Lung (tissue), 12 donors: ENCODE results near the gene CCDC148. TPM values are rescaled to one million over a fixed set of nuclear protein-coding genes. Genes with fewer than 3 reads are reported as not detected.

Source experiments
- ATAC-seq: fragments of 200-7000 bp; cut with Tn5 transposase; one replicate; pipeline ENCODE4 v1.9.1; 2020; ENCODE audit warnings: moderate number of reproducible peaks; ENCODE audit not compliant: insufficient read depth, low FRiP score
- DNase-seq, 3 donors: peaks; one replicate each; pipeline ENCODE4 v3.0.0-alpha.2; 2013 to 2017
- H3K27ac ChIP-seq, 2 donors: one replicate each; pipeline ENCODE4 v1.5.1; 2013; ENCODE audit warnings: mild to moderate bottlenecking in 2 of 2, moderate library complexity in 2 of 2, control low read depth in 1 of 2, inconsistent platforms in 1 of 2, low read depth in 1 of 2, low read length in 1 of 2
- H3K27me3 ChIP-seq, 3 donors: one replicate each; pipeline ENCODE4 v1.5.1; 2013; ENCODE audit warnings: low read length in 2 of 3; ENCODE audit not compliant: control insufficient read depth in 3 of 3, insufficient read depth in 3 of 3
- H3K36me3 ChIP-seq, 4 donors: one replicate each; pipeline ENCODE4 v1.5.1; 2013; ENCODE audit warnings: low read length in 4 of 4, mild to moderate bottlenecking in 1 of 4, moderate library complexity in 1 of 4; ENCODE audit not compliant: control insufficient read depth in 4 of 4, insufficient read depth in 4 of 4
- H3K4me1 ChIP-seq, 5 donors: one replicate each; pipeline ENCODE4 v1.5.1; 2013; ENCODE audit warnings: low read length in 5 of 5, mild to moderate bottlenecking in 2 of 5, moderate library complexity in 1 of 5; ENCODE audit not compliant: control insufficient read depth in 5 of 5, insufficient read depth in 5 of 5
- H3K4me3 ChIP-seq: one replicate; pipeline ENCODE4 v1.5.1; 2013; ENCODE audit warnings: mild to moderate bottlenecking, control low read depth, moderate library complexity
- H3K9ac ChIP-seq, 2 donors: one replicate each; pipeline ENCODE4 v1.5.1; 2013; ENCODE audit warnings: low read length in 2 of 2, control low read depth in 1 of 2; ENCODE audit not compliant: insufficient read depth in 1 of 2
- H3K9me3 ChIP-seq, 4 donors: one replicate each; pipeline ENCODE4 v1.5.1; 2013; ENCODE audit warnings: low read length in 3 of 4, mild to moderate bottlenecking in 1 of 4, moderate library complexity in 1 of 4; ENCODE audit not compliant: control insufficient read depth in 4 of 4, insufficient read depth in 3 of 4
- WGBS, 2 donors: extraction: QIAGEN DNeasy Blood & Tissue Kit; methylation state at CpG; one replicate each; pipeline ENCODE4 v1.1.7; 2013; 5-methylcytosine and 5-hydroxymethylcytosine counted together
- polyA plus RNA-seq, 2 donors: library from polyadenylated mRNA; stranded (reverse); fragments of 200-250 nt; gene quantifications; one replicate each; pipeline ENCODE4 v1.2.1, GENCODE V29; 2013
- total RNA-seq, 2 donors: library from RNA; depleted of rRNA in 1 of 2; stranded (reverse); fragments of >200 nt in 1 of 2; gene quantifications; one replicate each; pipeline ENCODE4 v1.2.1, GENCODE V29; 2014 to 2021
- TF ChIP-seq, protein P1 (sequence below): IDR thresholded peaks from 2 replicates; pipeline ENCODE4 v1.5.1; 2012; ENCODE audit warnings: mild to moderate bottlenecking; ENCODE audit errors: control extremely low read depth, extremely low read depth
- donor health status: control.
- donor health status: control.
- donor health status: Bipolar disorder and iron deficiency.
- donor health status: healthy.
- donor health status: DM: yes; HTN: yes; CAD: no.

CCDC148 gene
- total and polyA plus RNA-seq, 4 donors: 0.61 to 8.6 (median 2.5) TPM

DNA sequence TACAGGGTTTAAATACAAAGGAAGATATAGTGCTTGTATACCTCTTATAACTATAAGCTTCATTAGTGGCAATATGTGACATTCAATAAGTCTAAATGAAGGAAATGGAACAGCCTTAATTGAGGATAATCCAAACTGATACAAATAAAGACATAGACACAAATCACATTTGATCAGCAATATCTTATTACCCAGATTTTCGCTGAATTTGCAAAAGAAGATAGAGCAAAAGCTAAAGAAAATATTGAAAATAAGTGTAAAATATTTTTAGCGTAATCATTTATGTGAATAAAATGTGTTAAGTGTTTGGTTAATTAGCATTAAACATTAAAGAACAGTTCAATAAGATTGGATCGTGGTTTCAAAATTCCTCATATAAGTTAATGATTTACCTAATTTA is 51.2 kb downstream of the CCDC148 start:
- Histone ChIP-seq H3K27ac (no peak overlapping the region), H3K4me3 (no peak overlapping the region), H3K9ac (no peak overlapping the region), H3K4me1 (peaks cover 0 to 4% (median 0%) of the 10 kb centered on the region in 5 donors), H3K9me3 (peaks cover 0 to 4% (median 1%) of the 10 kb centered on the region in 4 donors), H3K27me3 (no peaks in the 10 kb centered on the region), H3K36me3 (no peaks in the 10 kb centered on the region)
- WGBS, 2 donors: 97 to 98% methylated on average over 3 of the region's 3 CpGs
- DNase-seq (no peak), ATAC-seq (no peak)
- TF ChIP-seq, protein P1, sequence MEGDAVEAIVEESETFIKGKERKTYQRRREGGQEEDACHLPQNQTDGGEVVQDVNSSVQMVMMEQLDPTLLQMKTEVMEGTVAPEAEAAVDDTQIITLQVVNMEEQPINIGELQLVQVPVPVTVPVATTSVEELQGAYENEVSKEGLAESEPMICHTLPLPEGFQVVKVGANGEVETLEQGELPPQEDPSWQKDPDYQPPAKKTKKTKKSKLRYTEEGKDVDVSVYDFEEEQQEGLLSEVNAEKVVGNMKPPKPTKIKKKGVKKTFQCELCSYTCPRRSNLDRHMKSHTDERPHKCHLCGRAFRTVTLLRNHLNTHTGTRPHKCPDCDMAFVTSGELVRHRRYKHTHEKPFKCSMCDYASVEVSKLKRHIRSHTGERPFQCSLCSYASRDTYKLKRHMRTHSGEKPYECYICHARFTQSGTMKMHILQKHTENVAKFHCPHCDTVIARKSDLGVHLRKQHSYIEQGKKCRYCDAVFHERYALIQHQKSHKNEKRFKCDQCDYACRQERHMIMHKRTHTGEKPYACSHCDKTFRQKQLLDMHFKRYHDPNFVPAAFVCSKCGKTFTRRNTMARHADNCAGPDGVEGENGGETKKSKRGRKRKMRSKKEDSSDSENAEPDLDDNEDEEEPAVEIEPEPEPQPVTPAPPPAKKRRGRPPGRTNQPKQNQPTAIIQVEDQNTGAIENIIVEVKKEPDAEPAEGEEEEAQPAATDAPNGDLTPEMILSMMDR: no peak

DNA sequence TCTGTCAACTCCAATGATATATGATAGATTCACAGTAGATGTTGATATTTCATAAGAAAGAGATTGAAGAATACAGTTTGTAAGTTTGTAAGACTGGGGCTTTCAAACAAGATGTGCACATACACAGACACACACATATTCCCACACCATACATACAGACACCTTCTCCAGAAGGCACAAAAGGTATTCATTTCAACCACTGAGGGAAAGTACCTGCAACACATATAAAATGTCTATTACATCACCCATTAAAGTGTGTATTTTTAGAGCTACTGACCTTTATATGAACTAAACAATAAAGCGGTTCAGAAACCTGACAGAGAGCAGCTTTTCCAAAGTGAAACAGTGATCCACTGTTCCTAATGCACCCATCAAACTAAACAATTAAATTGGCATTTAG is 53.3 kb downstream of the CCDC148 start:
- ATAC-seq (no peak), DNase-seq (peak in 2 of 3 donors; percentile 11 to 30)
- H3K36me3 ChIP-seq: no peaks in the 10 kb centered on the region
- H3K9me3 ChIP-seq: peaks cover 0 to 3% (median 0%) of the 10 kb centered on the region in 4 donors
- H3K27ac ChIP-seq: no peak overlapping the region
- H3K4me3 ChIP-seq: no peak overlapping the region
- TF ChIP-seq, protein P1: no peak
- H3K27me3 ChIP-seq: no peaks in the 10 kb centered on the region
- WGBS, 2 donors: 47 to 71% methylated on average over 1 of the region's 1 CpG
- no peak overlapping the region for H3K9ac ChIP-seq
- peaks cover 0 to 4% (median 0%) of the 10 kb centered on the region in 5 donors for H3K4me1 ChIP-seq

DNA sequence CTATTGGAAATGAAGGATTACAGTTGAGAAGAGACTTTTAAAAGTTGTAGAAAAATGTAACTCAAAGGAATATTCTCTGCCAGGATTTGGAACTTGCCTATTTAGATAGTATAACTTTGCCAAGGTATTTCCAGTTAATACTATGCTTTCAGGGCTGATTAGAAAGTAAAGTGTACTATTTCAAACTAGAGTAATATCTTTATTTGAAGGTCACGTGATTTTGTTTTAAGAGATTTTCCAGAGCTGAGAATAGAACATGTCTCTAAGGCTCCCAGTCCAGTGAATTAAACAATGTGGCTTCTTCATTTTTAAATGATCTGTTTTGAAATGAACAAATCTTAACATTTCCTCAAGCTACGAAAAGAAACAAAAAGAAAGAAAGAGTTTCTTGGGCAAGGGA is 53.9 kb downstream of the CCDC148 start:
- no peaks in the 10 kb centered on the region for H3K27me3 ChIP-seq
- ATAC-seq (no peak), DNase-seq (no peak)
- no peaks in the 10 kb centered on the region for H3K36me3 ChIP-seq
- peaks cover 0 to 4% (median 0%) of the 10 kb centered on the region in 5 donors for H3K4me1 ChIP-seq
- TF ChIP-seq, protein P1: no peak
- no peak overlapping the region for H3K4me3 ChIP-seq
- peaks cover 0 to 3% (median 0%) of the 10 kb centered on the region in 4 donors for H3K9me3 ChIP-seq
- no peak overlapping the region for H3K9ac ChIP-seq
- no peak overlapping the region for H3K27ac ChIP-seq
- 54 to 68% methylated on average over 2 of the region's 2 CpGs for WGBS, 2 donors

DNA sequence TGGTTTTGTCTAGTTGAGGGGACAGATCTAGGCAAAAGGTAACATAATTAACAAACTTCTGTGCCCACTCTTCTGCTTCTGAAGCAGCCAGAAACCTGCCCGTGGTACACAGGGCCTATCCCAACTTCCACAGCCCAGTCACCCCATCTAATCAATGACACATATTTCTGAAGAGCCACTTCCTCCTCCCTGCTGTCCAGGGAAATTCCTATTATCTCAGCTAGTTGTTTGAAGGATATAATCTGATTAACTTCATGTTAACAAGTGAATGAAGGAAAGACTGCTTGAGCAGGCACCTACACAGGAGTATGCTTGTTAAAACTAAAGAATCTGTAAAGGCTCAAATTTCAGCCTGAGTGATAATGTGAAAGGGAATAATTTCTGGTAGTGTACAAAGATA is 61.4 kb downstream of the CCDC148 start:
- TF ChIP-seq, protein P1: no peak
- Histone ChIP-seq H3K4me1 (peaks cover 0 to 2% (median 0%) of the 10 kb centered on the region in 5 donors), H3K27me3 (no peaks in the 10 kb centered on the region), H3K4me3 (no peak overlapping the region), H3K36me3 (no peaks in the 10 kb centered on the region), H3K9me3 (peaks cover 0 to 3% (median 0%) of the 10 kb centered on the region in 4 donors), H3K27ac (no peak overlapping the region), H3K9ac (no peak overlapping the region)
- WGBS, 2 donors: 43 to 62% methylated on average over 1 of the region's 1 CpG
- ATAC-seq (no peak), DNase-seq (no peak)
